GM06990 (cell line): ENCODE results near the gene WDR27.

ENCODE experiments used
- DNase-seq: peaks from one replicate; pipeline ENCODE4 v3.0.0-alpha.2; 2011; ENCODE audit not compliant: insufficient read length; ENCODE audit errors: extremely low read depth
- H3K27me3 ChIP-seq: replicated peaks from 2 replicates; pipeline ENCODE4 v1.6.0; 2011; ENCODE audit warnings: low read length; ENCODE audit not compliant: control insufficient read depth, insufficient read depth
- H3K36me3 ChIP-seq: 2 replicates; pipeline ENCODE4 v1.5.1; 2011; ENCODE audit warnings: low read length; ENCODE audit not compliant: control insufficient read depth, insufficient read depth
- H3K4me3 ChIP-seq: replicated peaks from 2 replicates; pipeline ENCODE4 v1.5.1; 2011; ENCODE audit warnings: low read depth, mild to moderate bottlenecking, control low read depth, low read length
- CTCF ChIP-seq: IDR thresholded peaks from 2 replicates; pipeline ENCODE4 v1.5.1; 2011; ENCODE audit warnings: low read length, control low read depth, mild to moderate bottlenecking, inconsistent platforms; ENCODE audit not compliant: insufficient read depth, poor library complexity, severe bottlenecking

The WDR27 gene

DNA sequence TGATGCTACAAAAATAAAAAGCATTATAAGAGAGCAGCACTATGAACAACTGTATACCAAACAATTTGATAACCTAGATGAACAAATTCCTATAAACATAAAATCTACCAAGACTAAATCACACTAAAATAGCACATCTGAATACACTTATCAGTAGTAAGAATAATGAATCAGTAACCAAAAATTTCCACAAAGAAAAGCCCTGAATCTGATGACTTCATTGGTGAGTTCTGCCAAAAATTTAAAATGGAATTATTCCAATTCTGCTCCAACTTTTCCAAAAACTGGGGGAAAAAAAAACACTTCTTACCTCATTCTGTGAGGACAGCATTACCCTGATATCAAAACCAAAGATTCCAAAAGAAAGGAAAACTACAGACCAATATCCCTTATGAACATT, 206.2 kb downstream of the WDR27 start:
- TF ChIP-seq CTCF: no peak
- Histone ChIP-seq H3K36me3 (no peaks in the 10 kb centered on the region), H3K27me3 (no peaks in the 10 kb centered on the region), H3K4me3 (no peak overlapping the region)
- no peak for DNase-seq

DNA sequence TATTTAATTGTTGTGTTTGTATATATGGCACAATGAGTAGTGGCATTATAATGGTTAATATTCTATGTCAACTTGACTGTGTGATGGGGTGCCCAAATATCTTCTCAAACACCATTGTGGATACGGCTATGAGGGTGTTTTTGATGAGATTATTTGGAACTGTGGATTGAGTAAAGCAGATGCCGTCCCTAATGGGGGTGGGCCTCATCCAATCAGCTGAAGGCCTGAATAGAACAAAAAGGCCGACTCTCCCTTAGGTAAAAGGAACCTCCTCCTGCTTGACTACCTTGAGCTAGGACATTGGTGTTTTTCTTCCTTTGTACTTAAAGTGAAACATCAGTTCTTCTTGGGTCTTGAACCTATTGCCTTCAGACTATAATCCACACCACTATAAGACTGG, 207.8 kb downstream of the WDR27 start:
- Histone ChIP-seq H3K4me3 (no peak overlapping the region), H3K36me3 (no peaks in the 10 kb centered on the region), H3K27me3 (no peaks in the 10 kb centered on the region)
- no peak for TF ChIP-seq CTCF
- no peak for DNase-seq

- H3K27me3 ChIP-seq: no peaks in the 10 kb centered on the region
- DNase-seq: no peak
- no peak for TF ChIP-seq CTCF
Measured at GRCh38 chr6:169491482-169491881, 210.3 kb downstream of the WDR27 start.

GRCh38 chr6:169490830-169491229, 211.0 kb downstream of the WDR27 start:
- Histone ChIP-seq H3K27me3 (no peaks in the 10 kb centered on the region), H3K36me3 (no peaks in the 10 kb centered on the region), H3K4me3 (no peak overlapping the region)
- TF ChIP-seq CTCF: no peak
- DNase-seq: no peak

More at GRCh38 chr6:169491482-169491881, 210.3 kb downstream of the WDR27 start:
- no peak overlapping the region for H3K4me3 ChIP-seq
- H3K36me3 ChIP-seq: no peaks in the 10 kb centered on the region

- Histone ChIP-seq H3K4me3 (no peak overlapping the region), H3K27me3 (no peaks in the 10 kb centered on the region), H3K36me3 (no peaks in the 10 kb centered on the region)
- DNase-seq: no peak
- TF ChIP-seq CTCF: no peak
Measured at GRCh38 chr6:169490246-169490641, 211.6 kb downstream of the WDR27 start.

DNA sequence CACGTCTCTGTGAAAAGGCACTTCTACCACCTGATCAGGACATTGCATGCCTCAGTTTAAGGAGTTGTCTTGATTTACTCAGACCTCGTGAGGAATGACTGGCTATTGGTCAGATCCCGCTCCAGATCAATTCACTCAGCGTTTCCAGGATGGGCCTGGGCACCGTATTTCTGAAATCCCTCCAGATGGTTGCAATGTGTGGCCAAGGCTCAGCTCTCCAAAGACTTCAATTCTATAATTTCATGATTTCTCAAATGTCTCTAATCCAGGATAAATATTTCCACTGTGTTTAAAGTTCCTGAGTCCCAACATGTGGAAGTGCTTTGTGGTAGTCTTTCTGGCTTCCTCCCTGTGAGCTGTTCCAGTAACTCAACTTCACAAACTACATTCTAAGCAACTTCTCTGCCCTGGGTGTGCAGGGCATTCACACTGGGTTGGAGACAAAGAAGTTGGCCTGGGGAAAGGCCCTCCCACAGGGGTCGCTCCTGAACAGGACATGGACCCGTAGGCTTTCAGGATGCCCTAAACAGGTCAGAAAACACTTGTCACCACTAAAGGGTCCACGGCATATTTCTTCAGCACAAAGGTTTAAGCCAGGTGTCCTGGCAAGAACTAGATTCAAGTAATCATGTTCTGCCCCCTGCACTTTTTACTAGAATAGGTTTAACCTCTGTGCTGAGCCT, 212.1 kb downstream of the WDR27 start:
- Histone ChIP-seq H3K36me3 (no peaks in the 10 kb centered on the region), H3K4me3 (no peak overlapping the region), H3K27me3 (no peaks in the 10 kb centered on the region)
- no peak for DNase-seq
- TF ChIP-seq CTCF: no peak
